Measurements from ENCODE around the gene FLCN.

DNA sequence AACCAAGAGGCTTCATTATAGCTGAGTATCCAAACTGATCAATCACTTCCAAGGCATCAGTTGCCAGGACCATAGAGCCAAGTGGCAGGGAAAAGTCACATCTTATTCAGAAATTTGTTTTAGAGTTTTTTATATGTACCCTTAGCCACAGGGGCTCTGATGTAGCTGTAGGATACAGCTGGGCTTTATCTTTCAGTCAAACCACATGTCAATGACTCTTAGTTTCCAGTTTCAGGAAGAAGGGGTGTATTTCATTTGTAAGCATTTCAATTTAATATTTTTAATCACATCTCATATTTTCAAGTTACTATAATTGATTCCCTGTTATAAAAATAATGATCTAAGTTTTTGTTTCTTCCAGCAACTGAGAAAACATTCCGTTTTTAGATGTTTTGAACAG is 2.9 kb upstream of the FLCN start:
- no peak for TF ChIP-seq POLR2AphosphoS5 (IDR thresholded peaks at IDR 0.05)
- TF ChIP-seq, protein P1, sequence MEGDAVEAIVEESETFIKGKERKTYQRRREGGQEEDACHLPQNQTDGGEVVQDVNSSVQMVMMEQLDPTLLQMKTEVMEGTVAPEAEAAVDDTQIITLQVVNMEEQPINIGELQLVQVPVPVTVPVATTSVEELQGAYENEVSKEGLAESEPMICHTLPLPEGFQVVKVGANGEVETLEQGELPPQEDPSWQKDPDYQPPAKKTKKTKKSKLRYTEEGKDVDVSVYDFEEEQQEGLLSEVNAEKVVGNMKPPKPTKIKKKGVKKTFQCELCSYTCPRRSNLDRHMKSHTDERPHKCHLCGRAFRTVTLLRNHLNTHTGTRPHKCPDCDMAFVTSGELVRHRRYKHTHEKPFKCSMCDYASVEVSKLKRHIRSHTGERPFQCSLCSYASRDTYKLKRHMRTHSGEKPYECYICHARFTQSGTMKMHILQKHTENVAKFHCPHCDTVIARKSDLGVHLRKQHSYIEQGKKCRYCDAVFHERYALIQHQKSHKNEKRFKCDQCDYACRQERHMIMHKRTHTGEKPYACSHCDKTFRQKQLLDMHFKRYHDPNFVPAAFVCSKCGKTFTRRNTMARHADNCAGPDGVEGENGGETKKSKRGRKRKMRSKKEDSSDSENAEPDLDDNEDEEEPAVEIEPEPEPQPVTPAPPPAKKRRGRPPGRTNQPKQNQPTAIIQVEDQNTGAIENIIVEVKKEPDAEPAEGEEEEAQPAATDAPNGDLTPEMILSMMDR (IDR thresholded peaks at IDR 0.05), result no peak

Data from suprapubic skin (tissue), 3 donors.